Adrenal gland (tissue), 12 donors: ENCODE measurements around the gene PTPRD. TPM values are rescaled to one million over a fixed set of nuclear protein-coding genes. Genes with fewer than 3 reads are reported as not detected.

Experiments
- DNase-seq, 7 donors: peaks; one replicate each; pipeline ENCODE4 v3.0.0-alpha.2; 2019 to 2020
- H3K27ac ChIP-seq, 5 donors: fragments of 200-600 bp; sonication (generic) in 4 of 5; 1 replicate in 3 of 5; 2 replicates in 2 of 5; pipeline versions ENCODE4 v1.5.1 to v1.8.0; 2016 to 2020; ENCODE audit warnings: mild to moderate bottlenecking in 1 of 5
- H3K27me3 ChIP-seq: fragments of 200-600 bp; 2 replicates; pipeline ENCODE4 v1.8.0; 2021
- H3K36me3 ChIP-seq, 2 donors: fragments of 200-600 bp; replicated peaks in 1 of 2; 1 replicate in 1 of 2; 2 replicates in 1 of 2; pipeline versions ENCODE4 v1.5.1 to v1.8.0; 2018 to 2022
- H3K4me1 ChIP-seq, 2 donors: fragments of 200-600 bp; replicated peaks in 1 of 2; 1 replicate in 1 of 2; 2 replicates in 1 of 2; pipeline versions ENCODE4 v1.5.1 to v1.8.0; 2018 to 2021
- H3K4me3 ChIP-seq, 4 donors: fragments of 200-600 bp; sonication (generic) in 3 of 4; one replicate each; pipeline ENCODE4 v1.5.1; 2016 to 2018
- H3K9me3 ChIP-seq, 3 donors: fragments of 200-600 bp; sonication (generic) in 1 of 3; replicated peaks in 1 of 3; 1 replicate in 2 of 3; 2 replicates in 1 of 3; pipeline versions ENCODE4 v1.5.1 to v1.8.0; 2016 to 2021
- CTCF ChIP-seq, 6 experiments: fragments of 450-650 bp in 4 of 6; fragments of 200-600 bp in 2 of 6; sonication (generic) in 1 of 6; IDR thresholded peaks; 1 replicate in 5 of 6; 2 replicates in 1 of 6; pipeline versions ENCODE4 v1.5.1 to v1.8.0; 2016 to 2021; ENCODE audit warnings: antibody characterized with exemption in 6 of 6, mild to moderate bottlenecking in 2 of 6, moderate library complexity in 1 of 6
- POLR2A ChIP-seq, 2 donors: fragments of 450-650 bp; IDR thresholded peaks; one replicate each; pipeline ENCODE4 v1.6.1; 2017; ENCODE audit warnings: antibody characterized with exemption in 2 of 2, mild to moderate bottlenecking in 2 of 2, moderate library complexity in 1 of 2
- WGBS, 4 donors: extraction: QIAGEN DNeasy Blood & Tissue Kit in 2 of 4; methylation state at CpG; one replicate each; pipeline versions ENCODE4 v1.1.5 to v1.1.7; 2013 to 2017; 5-methylcytosine and 5-hydroxymethylcytosine counted together
- intact Hi-C, 2 donors: fragments of 100-400 bp; cut with DNase I; formaldehyde crosslinking; loops; one replicate each; pipeline versions ENCODE4 v1.14.1 to v1.15.0; 2022 to 2023
- polyA plus RNA-seq, 3 donors: library from polyadenylated mRNA; stranded (reverse); fragments of 200-250 nt in 2 of 3; fragments of 350-450 nt in 1 of 3; fragmentation: Illumina TruSeq in 1 of 3; extraction: RNeasy Lipid Tissue Mini Kit (QIAGEN cat#74804) in 1 of 3; gene quantifications; one replicate each; pipeline ENCODE4 v1.2.3, GENCODE V29; 2013 to 2014
- total RNA-seq, 9 donors: library from RNA; depleted of rRNA in 4 of 9; stranded (reverse); fragments of >200 nt in 4 of 9; fragments of 120-200 nt in 1 of 9; fragmentation: NEBNext Ultra II Directional in 1 of 9; extraction: Animal tissue kit (Norgen Biotek cat#: 25700) in 1 of 9; gene quantifications; one replicate each; pipeline versions ENCODE4 v1.1.0 to v1.2.4, GENCODE V29; 2013 to 2023
- donor health status: healthy with polysubstance abuse.
- donor health status: Bipolar disorder and iron deficiency.
- donor health status: DM: yes; HTN: yes; CAD: no.
- donor health status: DM: no; HTN: no; CAD: no.
- donor health status: DM: no; HTN: no; CAD: no.
- donor health status: DM: yes; HTN: yes; CAD: no.

PTPRD gene
- total and polyA plus RNA-seq, 12 donors, result 0.61 to 71.2 (median 4.5) TPM

GRCh38 chr9:8337834-8338766, 2274.7 kb downstream of the PTPRD start:
- Histone ChIP-seq H3K36me3 (no peaks in the 10 kb centered on the region), H3K4me1 (no peaks in the 10 kb centered on the region), H3K9me3 (no peaks in the 10 kb centered on the region), H3K4me3 (no peak overlapping the region), H3K27ac (no peak overlapping the region), H3K27me3 (no peaks in the 10 kb centered on the region)
- intact Hi-C loops, result no loop called here
- TF ChIP-seq CTCF (IDR thresholded peaks at IDR 0.05), result no peak
- no peak for TF ChIP-seq POLR2A (IDR thresholded peaks at IDR 0.05)
- 49 to 60% (median 50%) methylated on average over 4 of the region's 4 CpGs for WGBS, 4 donors
- no peak for DNase-seq

GRCh38 chr9:8332871-8333270, 2279.9 kb downstream of the PTPRD start:
- no peak for TF ChIP-seq CTCF (IDR thresholded peaks at IDR 0.05)
- TF ChIP-seq POLR2A (IDR thresholded peaks at IDR 0.05), result no peak
- no peaks in the 10 kb centered on the region for H3K36me3 ChIP-seq
- no peak for DNase-seq
- intact Hi-C loops, result no loop called here
- no peak overlapping the region for H3K4me3 ChIP-seq
- no peaks in the 10 kb centered on the region for H3K9me3 ChIP-seq
- H3K27me3 ChIP-seq, result no peaks in the 10 kb centered on the region
- 66 to 70% (median 68%) methylated on average over 2 of the region's 2 CpGs for WGBS, 4 donors
- no peak overlapping the region for H3K27ac ChIP-seq
- H3K4me1 ChIP-seq, result no peaks in the 10 kb centered on the region

GRCh38 chr9:8332331-8332650, 2280.5 kb downstream of the PTPRD start:
- WGBS, 4 donors, result 62 to 76% (median 70%) methylated on average over 2 of the region's 2 CpGs

More at GRCh38 chr9:8332331-8332650, 2280.5 kb downstream of the PTPRD start:
- no peak overlapping the region for H3K27ac ChIP-seq
- DNase-seq, result no peak
- no peak for TF ChIP-seq CTCF (IDR thresholded peaks at IDR 0.05)
- TF ChIP-seq POLR2A (IDR thresholded peaks at IDR 0.05), result no peak
- intact Hi-C loops, result no loop called here
- no peaks in the 10 kb centered on the region for H3K4me1 ChIP-seq
- no peak overlapping the region for H3K4me3 ChIP-seq
- no peaks in the 10 kb centered on the region for H3K27me3 ChIP-seq
- no peaks in the 10 kb centered on the region for H3K9me3 ChIP-seq
- H3K36me3 ChIP-seq, result no peaks in the 10 kb centered on the region
